Endothelial cell of umbilical vein (primary cell): ENCODE data around the gene SFXN4.

Experiments used
- MYC ChIP-seq: IDR thresholded peaks from one replicate; pipeline ENCODE4 v1.6.1; 2011; ENCODE audit warnings: mild to moderate bottlenecking, low read depth, low read length
- POLR2A ChIP-seq: IDR thresholded peaks from 2 replicates; pipeline ENCODE4 v1.6.1; 2012; ENCODE audit warnings: low read depth, mild to moderate bottlenecking, control low read depth, low read length
- POLR2AphosphoS5 ChIP-seq: IDR thresholded peaks from 2 replicates; pipeline ENCODE4 v1.6.1; 2012; ENCODE audit warnings: low read depth, mild to moderate bottlenecking, control low read depth, low read length, moderate library complexity; ENCODE audit not compliant: insufficient read depth
- TF ChIP-seq, protein P1 (sequence below), 2 donors: IDR thresholded peaks; 1 replicate in 1 of 2; 2 replicates in 1 of 2; pipeline ENCODE4 v1.5.1; 2011; ENCODE audit warnings: low read length in 2 of 2, mild to moderate bottlenecking in 2 of 2, moderate library complexity in 2 of 2, control low read depth in 1 of 2, inconsistent platforms in 1 of 2, low read depth in 1 of 2; ENCODE audit not compliant: insufficient read depth in 1 of 2; ENCODE audit errors: extremely low read depth in 1 of 2
- TF ChIP-seq, protein P2 (sequence below): IDR thresholded peaks from 2 replicates; pipeline ENCODE4 v1.6.1; 2011; ENCODE audit not compliant: insufficient read depth, insufficient read length

- TF ChIP-seq, protein P1, sequence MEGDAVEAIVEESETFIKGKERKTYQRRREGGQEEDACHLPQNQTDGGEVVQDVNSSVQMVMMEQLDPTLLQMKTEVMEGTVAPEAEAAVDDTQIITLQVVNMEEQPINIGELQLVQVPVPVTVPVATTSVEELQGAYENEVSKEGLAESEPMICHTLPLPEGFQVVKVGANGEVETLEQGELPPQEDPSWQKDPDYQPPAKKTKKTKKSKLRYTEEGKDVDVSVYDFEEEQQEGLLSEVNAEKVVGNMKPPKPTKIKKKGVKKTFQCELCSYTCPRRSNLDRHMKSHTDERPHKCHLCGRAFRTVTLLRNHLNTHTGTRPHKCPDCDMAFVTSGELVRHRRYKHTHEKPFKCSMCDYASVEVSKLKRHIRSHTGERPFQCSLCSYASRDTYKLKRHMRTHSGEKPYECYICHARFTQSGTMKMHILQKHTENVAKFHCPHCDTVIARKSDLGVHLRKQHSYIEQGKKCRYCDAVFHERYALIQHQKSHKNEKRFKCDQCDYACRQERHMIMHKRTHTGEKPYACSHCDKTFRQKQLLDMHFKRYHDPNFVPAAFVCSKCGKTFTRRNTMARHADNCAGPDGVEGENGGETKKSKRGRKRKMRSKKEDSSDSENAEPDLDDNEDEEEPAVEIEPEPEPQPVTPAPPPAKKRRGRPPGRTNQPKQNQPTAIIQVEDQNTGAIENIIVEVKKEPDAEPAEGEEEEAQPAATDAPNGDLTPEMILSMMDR (IDR thresholded peaks at IDR 0.05; ENCODE audit: extremely low read depth in 1 of 2, insufficient read depth in 1 of 2, low read depth in 1 of 2, low read length in 2 of 2), result no peak
- TF ChIP-seq, protein P2, sequence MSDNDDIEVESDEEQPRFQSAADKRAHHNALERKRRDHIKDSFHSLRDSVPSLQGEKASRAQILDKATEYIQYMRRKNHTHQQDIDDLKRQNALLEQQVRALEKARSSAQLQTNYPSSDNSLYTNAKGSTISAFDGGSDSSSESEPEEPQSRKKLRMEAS, result no peak
- TF ChIP-seq POLR2A, result no peak
- no peak for TF ChIP-seq MYC
- no peak for TF ChIP-seq POLR2AphosphoS5
Observed at GRCh38 chr10:119190954-119191785, 25.7 kb upstream of the SFXN4 start.
